ENCODE measurements around the gene NHSL2. TPM values are rescaled to one million over a fixed set of nuclear protein-coding genes. Genes with fewer than 3 reads are reported as not detected.
"Not testable (repeated sequence)": the region's sequence is repeated elsewhere in the genome, so short reads cannot be mapped to it uniquely, and the experiment has no call there.

NHSL2 gene
- total RNA-seq, 2 donors from 2014 or later = 0.26 to 0.69 TPM

- Mint-ChIP-seq H3K4me3 (no peak overlapping the region), H3K9me3 (no peaks in the 10 kb centered on the region), H3K4me1 (ENCODE audit: low read depth) (no peaks in the 10 kb centered on the region), H3K27me3 (ENCODE audit: low read depth) (peaks cover 46% of the 10 kb centered on the region), H3K36me3 (ENCODE audit: insufficient read depth in 2 of 2) (no peaks in the 10 kb centered on the region), H3K27ac (no peak overlapping the region)
- ATAC-seq (replicated peaks in 1 of 2) (no peak), DNase-seq (no peak)
These were observed 135.1 kb downstream of the NHSL2 start for GRCh38 chrX:72045552-72046277.

GRCh38 chrX:72046447-72046846, 135.8 kb downstream of the NHSL2 start:
- Mint-ChIP-seq H3K27ac (no peak overlapping the region), H3K36me3 (ENCODE audit: insufficient read depth in 2 of 2) (no peaks in the 10 kb centered on the region), H3K4me1 (ENCODE audit: low read depth) (no peaks in the 10 kb centered on the region), H3K27me3 (ENCODE audit: low read depth) (peaks cover 48% of the 10 kb centered on the region), H3K4me3 (no peak overlapping the region), H3K9me3 (no peaks in the 10 kb centered on the region)
- ATAC-seq (replicated peaks in 1 of 2) (no peak), DNase-seq (no peak)

DNA sequence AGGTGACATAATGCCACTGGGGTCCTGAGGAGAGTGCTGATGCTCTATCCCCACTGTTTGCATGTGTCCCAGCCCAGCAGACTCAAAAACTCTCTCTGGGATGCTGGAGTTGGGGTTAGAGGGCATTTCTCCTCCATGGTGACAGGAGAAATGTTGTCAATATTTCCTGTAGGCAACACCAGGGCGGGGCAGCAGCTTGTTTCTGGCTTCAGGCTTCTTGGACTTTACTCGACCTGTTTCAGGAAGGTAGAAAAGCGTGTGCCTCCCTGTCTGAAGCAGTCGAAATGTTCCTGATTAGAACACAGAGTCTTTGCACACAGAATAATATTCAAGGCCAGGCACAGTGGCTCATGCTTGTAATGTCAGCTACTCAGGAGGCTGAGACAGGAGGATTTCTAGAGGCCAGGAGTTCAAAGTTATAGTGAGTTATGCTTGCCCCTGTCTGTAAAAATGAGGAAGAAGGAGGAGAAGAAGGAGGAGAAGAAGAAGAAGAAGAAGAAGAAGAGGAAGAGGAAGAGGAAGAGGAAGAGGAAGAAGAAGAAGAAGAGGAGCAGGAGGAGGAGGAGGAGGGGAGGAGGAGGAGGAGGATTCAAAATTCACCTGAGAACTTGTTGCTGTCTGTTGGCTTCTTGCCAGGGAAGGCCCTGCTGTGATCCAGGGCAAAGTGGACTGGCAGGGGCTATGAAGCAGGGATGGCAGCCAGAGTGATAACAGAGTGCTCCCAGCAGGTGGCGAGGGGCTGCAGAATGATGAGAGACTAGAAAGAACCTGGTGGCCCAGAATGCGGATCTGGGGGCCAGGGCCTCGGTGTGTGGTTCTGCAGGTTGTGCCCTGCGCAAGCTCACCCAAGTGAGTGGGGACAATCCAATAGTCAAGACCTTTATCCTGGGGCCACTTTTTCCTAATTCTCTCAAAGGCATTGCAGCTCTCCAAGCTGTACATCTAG, 138.1 kb downstream of the NHSL2 start:
- DNase-seq (peak in 1 of 2 donors; percentile 6), ATAC-seq (replicated peaks in 1 of 2) (no peak)
- peaks cover 0 to 1% of the 10 kb centered on the region in 2 donors for H3K36me3 Mint-ChIP-seq (ENCODE audit: insufficient read depth in 2 of 2)
- H3K27ac Mint-ChIP-seq = no peak overlapping the region
- peaks cover 60% of the 10 kb centered on the region for H3K27me3 Mint-ChIP-seq (ENCODE audit: low read depth)
- H3K4me1 Mint-ChIP-seq (ENCODE audit: low read depth) = no peaks in the 10 kb centered on the region
- H3K9me3 Mint-ChIP-seq = no peaks in the 10 kb centered on the region
- H3K4me3 Mint-ChIP-seq = no peak overlapping the region

DNA sequence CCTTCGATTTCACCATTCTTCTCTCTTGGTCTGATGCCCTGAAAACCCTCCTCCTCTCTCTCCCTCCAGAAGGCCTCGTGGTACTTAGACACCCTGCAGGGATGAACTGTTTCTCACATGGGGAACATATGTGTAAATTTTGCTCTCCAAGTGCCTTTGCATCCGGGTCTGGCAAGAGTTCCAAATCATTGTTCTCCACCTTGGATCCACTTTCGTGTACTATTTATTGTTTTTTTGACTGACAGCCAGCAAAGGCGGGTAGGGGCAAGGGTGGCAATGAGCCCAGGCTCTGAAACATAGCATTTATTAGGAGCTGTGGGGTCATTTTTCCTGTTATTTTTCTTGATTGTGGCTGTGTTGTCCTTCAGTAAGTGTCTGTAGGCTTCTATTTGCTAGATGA, 139.4 kb downstream of the NHSL2 start:
- H3K36me3 Mint-ChIP-seq (ENCODE audit: insufficient read depth in 2 of 2) = peaks cover 0 to 1% of the 10 kb centered on the region in 2 donors
- H3K27ac Mint-ChIP-seq = no peak overlapping the region
- H3K4me3 Mint-ChIP-seq = no peak overlapping the region
- no peaks in the 10 kb centered on the region for H3K9me3 Mint-ChIP-seq
- no peaks in the 10 kb centered on the region for H3K4me1 Mint-ChIP-seq (ENCODE audit: low read depth)
- H3K27me3 Mint-ChIP-seq (ENCODE audit: low read depth) = peaks cover 60% of the 10 kb centered on the region
- no peak for ATAC-seq (replicated peaks in 1 of 2)
- no peak for DNase-seq

- peaks cover 65% of the 10 kb centered on the region for H3K27me3 Mint-ChIP-seq (ENCODE audit: low read depth)
These were observed 140.9 kb downstream of the NHSL2 start for GRCh38 chrX:72051589-72051988.

DNA sequence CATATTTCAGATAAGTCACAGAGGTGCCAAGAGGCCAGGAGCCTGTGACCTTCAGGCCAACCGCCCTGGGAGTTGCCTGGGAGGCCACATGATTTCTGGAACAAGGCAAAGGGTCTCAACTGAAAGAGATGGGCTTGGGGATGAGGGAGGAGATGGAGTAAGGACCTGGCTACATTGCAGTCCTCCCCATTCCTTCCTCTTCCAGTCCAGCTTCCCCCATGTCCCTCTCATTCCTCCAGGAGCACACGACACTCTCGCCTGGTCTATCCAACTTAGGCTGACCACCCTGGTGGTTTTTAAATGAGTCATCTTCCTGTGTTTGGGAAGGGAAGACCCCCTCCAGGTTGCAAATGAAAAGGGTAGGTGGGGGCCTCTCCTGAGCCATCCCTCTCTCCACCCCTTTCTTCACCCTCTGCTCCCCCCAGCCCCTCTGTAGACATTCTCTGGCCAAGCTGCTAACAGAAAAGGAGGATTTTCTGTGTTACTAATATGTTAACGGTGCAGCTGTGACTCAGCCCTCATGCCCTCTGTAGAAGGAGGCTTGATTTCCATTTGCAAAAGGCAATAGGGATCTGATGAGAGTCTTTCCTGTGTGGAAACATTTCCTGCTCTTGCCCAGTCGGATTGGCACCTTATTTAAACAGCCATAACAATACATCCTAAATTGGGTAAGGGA, 141.9 kb downstream of the NHSL2 start:
- no peaks in the 10 kb centered on the region for H3K4me1 Mint-ChIP-seq (ENCODE audit: low read depth)
- H3K27ac Mint-ChIP-seq = no peak overlapping the region
- H3K36me3 Mint-ChIP-seq (ENCODE audit: insufficient read depth in 2 of 2) = peaks cover 0 to 1% of the 10 kb centered on the region in 2 donors
- peaks cover 74% of the 10 kb centered on the region for H3K27me3 Mint-ChIP-seq (ENCODE audit: low read depth)
- DNase-seq = no peak
- no peak overlapping the region for H3K4me3 Mint-ChIP-seq
- no peak for ATAC-seq (replicated peaks in 1 of 2)
- no peaks in the 10 kb centered on the region for H3K9me3 Mint-ChIP-seq

More at GRCh38 chrX:72051589-72051988, 140.9 kb downstream of the NHSL2 start:
- H3K36me3 Mint-ChIP-seq (ENCODE audit: insufficient read depth in 2 of 2) = peaks cover 0 to 1% of the 10 kb centered on the region in 2 donors
- DNase-seq (no peak), ATAC-seq (replicated peaks in 1 of 2) (no peak)
- H3K27ac Mint-ChIP-seq = no peak overlapping the region
- no peaks in the 10 kb centered on the region for H3K4me1 Mint-ChIP-seq (ENCODE audit: low read depth)
- H3K4me3 Mint-ChIP-seq = no peak overlapping the region
- no peaks in the 10 kb centered on the region for H3K9me3 Mint-ChIP-seq

DNA sequence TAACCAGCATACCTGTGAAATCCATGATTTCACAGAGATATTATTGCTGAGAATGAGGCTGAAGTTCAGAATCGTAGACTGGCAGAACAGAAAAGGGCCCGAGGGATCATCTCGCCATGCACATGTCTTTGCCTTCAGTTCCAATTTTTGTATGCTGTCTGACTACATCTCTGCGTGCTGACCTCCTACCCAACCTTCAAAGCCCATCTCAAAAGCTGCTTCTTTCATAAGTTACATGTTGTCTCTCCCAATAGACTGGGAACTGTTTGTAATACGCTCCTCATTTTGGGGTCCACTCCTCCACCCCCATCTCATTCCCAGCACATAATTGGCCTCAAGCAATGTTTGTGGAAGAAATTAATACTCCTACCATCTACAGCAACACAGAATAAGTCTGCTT, 142.9 kb downstream of the NHSL2 start:
- Mint-ChIP-seq H3K27ac (no peak overlapping the region), H3K36me3 (ENCODE audit: insufficient read depth in 2 of 2) (peaks cover 0 to 1% of the 10 kb centered on the region in 2 donors), H3K9me3 (no peaks in the 10 kb centered on the region)

DNA sequence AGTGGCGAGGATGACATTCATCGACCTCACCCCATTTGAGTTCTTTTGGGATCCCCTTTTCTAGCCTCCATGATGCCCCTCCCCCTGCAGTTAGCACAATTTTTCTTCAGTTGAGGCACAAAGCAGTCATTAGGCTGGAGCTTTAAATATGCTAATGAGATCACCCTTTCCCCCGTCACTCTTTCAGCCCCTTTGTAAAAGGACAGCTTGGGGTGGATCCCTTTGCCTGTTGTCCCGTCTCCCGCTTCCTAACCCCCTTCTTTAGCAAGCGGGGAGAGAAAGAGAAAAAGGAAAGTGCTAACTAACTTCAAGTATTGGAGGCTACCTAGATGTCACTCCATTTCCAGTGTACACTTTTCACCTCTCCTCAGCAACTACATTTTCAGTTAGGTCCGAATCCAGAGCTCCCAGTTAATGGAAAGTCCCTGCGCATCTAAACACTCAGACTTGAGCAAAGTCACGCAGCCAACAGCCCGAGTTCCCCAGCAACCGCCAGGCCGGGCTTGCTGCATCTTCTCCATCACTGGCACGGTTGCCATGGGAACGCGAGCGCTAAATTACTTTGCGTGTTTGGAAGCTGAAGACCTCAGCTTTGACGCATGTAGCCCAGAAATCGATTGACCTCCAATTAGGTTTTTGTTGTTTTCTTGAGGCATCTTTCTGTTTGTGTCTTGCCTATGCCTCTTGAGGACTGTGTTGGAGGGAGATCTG, 144.3 kb downstream of the NHSL2 start:
- no peak for ATAC-seq (replicated peaks in 1 of 2)
- no peaks in the 10 kb centered on the region for H3K4me1 Mint-ChIP-seq (ENCODE audit: low read depth)
- no peak overlapping the region for H3K4me3 Mint-ChIP-seq
- H3K27ac Mint-ChIP-seq = no peak overlapping the region
- no peaks in the 10 kb centered on the region for H3K9me3 Mint-ChIP-seq
- peaks cover 72% of the 10 kb centered on the region for H3K27me3 Mint-ChIP-seq (ENCODE audit: low read depth)
- DNase-seq = no peak
- H3K36me3 Mint-ChIP-seq (ENCODE audit: insufficient read depth in 2 of 2) = peaks cover 0 to 1% of the 10 kb centered on the region in 2 donors

More for the DNA sequence above, 142.9 kb downstream of the NHSL2 start:
- Mint-ChIP-seq H3K27me3 (ENCODE audit: low read depth) (peaks cover 72% of the 10 kb centered on the region), H3K4me1 (ENCODE audit: low read depth) (no peaks in the 10 kb centered on the region), H3K4me3 (no peak overlapping the region)
- no peak for ATAC-seq (replicated peaks in 1 of 2)
- no peak for DNase-seq

DNA sequence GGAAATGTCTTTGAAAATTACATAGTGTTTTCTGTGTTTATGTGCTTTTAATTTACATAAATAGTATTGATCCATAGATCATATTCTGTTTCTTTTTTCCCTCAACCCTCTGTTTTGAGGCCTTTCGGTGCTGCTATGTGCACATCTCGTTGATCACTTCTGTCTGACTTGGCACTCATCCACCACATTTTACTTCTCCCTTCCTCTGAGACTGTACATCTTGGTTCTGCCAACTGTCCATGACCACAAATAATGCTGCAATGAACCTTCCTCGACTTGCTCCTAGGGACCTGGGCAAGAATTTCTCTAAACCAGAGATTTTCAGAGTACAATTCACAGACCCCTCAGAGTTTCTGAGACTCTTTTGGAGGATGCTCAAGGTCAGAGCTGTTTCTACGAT, 146.7 kb downstream of the NHSL2 start:
- DNase-seq = no peak
- Mint-ChIP-seq H3K9me3 (no peaks in the 10 kb centered on the region), H3K27me3 (ENCODE audit: low read depth) (peaks cover 70% of the 10 kb centered on the region), H3K4me3 (no peak overlapping the region), H3K36me3 (ENCODE audit: insufficient read depth in 2 of 2) (no peaks in the 10 kb centered on the region), H3K27ac (no peak overlapping the region), H3K4me1 (ENCODE audit: low read depth) (no peaks in the 10 kb centered on the region)
- no peak for ATAC-seq (replicated peaks in 1 of 2)

DNA sequence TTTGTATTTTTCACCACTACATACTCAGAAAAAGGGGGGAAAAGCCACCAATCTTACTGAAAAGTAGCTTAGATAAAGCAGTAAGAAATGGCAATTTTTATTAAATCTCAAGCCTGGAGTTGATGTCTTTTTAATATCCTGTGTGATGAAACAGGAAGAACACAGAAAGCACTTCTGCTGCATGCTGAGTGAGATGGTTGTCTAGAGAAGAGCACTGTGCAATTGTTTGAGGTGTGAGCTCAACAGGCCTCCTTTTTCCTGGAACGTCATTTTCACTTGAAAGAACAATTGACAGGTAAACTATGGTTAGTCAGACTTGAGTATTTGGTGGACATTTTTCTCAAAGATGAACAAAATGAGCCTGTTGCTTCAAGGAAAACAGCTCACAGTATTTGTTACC, 147.2 kb downstream of the NHSL2 start:
- Mint-ChIP-seq H3K4me1 (ENCODE audit: low read depth) (no peaks in the 10 kb centered on the region), H3K4me3 (no peak overlapping the region), H3K36me3 (ENCODE audit: insufficient read depth in 2 of 2) (no peaks in the 10 kb centered on the region), H3K27ac (no peak overlapping the region), H3K9me3 (no peaks in the 10 kb centered on the region), H3K27me3 (ENCODE audit: low read depth) (peaks cover 65% of the 10 kb centered on the region)
- DNase-seq (no peak), ATAC-seq (replicated peaks in 1 of 2) (peak in 1 of 2 donors; percentile 26)

- H3K4me3 Mint-ChIP-seq; H3K27ac Mint-ChIP-seq; H3K9me3 Mint-ChIP-seq; ATAC-seq (replicated peaks in 1 of 2); DNase-seq; H3K4me1 Mint-ChIP-seq (ENCODE audit: low read depth); H3K36me3 Mint-ChIP-seq (ENCODE audit: insufficient read depth in 2 of 2): not testable (repeated sequence)
- H3K27me3 Mint-ChIP-seq (ENCODE audit: low read depth) = peaks cover 62% of the 10 kb centered on the region
These were observed 147.7 kb downstream of the NHSL2 start for GRCh38 chrX:72058346-72058745.

- peaks cover 58% of the 10 kb centered on the region for H3K27me3 Mint-ChIP-seq (ENCODE audit: low read depth)
- no peaks in the 10 kb centered on the region for H3K4me1 Mint-ChIP-seq (ENCODE audit: low read depth)
- ATAC-seq (replicated peaks in 1 of 2) = no peak
- H3K27ac Mint-ChIP-seq = no peak overlapping the region
- H3K36me3 Mint-ChIP-seq (ENCODE audit: insufficient read depth in 2 of 2) = no peaks in the 10 kb centered on the region
- H3K4me3 Mint-ChIP-seq = no peak overlapping the region
- H3K9me3 Mint-ChIP-seq = no peaks in the 10 kb centered on the region
- DNase-seq = no peak
These were observed 149.7 kb downstream of the NHSL2 start for GRCh38 chrX:72060196-72060920.

Data from activated T-cell treated with anti-CD3 and anti-CD28 coated beads, Interleukin-2, amount 50 U/mL, for 72 hours (primary cell).